Stimulated activated CD4-positive, alpha-beta T cell treated with anti-CD3 and anti-CD28 coated beads, Interleukin-1b, Interleukin-23, amount 100 ng/mL, for 4 hours (primary cell): ENCODE data around the gene NDUFS1.
"Not testable (repeated sequence)": the region's sequence is repeated elsewhere in the genome, so short reads cannot be mapped to it uniquely, and the experiment has no call there.

Experiments
- DNase-seq, 2 donors: peaks; one replicate each; pipeline ENCODE4 v3.0.0-alpha.2; 2020; ENCODE audit warnings: low read depth in 2 of 2

NDUFS1 gene

DNA sequence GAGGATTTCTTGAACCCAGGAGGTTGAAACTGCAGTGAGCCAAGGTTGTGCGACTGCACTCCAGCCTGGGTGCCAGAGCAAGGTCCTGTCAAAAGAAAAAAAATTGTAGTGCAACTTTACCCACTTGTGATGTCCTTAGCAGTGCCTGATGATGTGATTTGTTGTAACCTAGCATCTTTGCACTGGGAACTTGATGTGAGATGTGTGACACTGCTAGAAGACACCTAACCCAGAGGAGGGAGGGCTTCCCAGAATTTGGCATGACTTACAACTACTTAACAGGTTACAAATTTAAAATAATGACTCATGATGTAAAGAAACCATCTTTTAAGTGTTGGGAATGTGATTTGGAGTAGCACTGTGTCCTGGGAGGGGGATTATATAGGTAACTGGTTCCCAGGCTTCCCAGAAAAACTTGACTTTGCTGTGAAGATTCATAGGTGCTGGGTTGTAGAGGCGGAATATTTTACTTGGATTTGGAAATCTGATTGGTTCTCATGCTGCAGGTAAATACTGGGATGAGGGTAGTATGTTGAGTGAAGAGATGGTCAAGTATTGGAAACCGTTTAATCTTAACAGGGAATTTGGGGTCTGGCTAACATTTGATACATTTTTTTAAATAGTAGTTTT lies 4.1 kb upstream of the NDUFS1 start:
- no peak for DNase-seq

GRCh38 chr2:206162401-206162800 lies 3.2 kb upstream of the NDUFS1 start:
- DNase-seq, result not testable (repeated sequence)

DNA sequence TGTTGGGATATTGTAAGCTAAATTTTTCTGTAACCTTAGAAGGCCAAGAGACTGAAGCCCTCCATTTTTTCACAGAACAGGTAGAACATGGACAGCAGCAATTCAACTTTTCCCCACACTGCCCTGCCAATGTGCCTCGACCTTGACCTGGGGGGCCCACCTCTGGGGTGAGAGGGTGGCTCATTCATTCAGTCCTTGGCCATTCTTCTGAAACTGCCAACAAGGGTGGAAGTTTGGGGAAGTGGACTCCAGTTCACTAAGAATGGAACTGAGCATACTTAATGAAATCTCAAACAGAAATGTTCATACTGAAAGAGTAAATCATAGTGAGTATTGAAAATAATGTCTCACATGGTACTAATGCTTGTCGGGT lies 1.5 kb upstream of the NDUFS1 start:
- no peak for DNase-seq

GRCh38 chr2:206160125-206160806 lies 1.0 kb upstream of the NDUFS1 start:
- DNase-seq, result no peak

DNA sequence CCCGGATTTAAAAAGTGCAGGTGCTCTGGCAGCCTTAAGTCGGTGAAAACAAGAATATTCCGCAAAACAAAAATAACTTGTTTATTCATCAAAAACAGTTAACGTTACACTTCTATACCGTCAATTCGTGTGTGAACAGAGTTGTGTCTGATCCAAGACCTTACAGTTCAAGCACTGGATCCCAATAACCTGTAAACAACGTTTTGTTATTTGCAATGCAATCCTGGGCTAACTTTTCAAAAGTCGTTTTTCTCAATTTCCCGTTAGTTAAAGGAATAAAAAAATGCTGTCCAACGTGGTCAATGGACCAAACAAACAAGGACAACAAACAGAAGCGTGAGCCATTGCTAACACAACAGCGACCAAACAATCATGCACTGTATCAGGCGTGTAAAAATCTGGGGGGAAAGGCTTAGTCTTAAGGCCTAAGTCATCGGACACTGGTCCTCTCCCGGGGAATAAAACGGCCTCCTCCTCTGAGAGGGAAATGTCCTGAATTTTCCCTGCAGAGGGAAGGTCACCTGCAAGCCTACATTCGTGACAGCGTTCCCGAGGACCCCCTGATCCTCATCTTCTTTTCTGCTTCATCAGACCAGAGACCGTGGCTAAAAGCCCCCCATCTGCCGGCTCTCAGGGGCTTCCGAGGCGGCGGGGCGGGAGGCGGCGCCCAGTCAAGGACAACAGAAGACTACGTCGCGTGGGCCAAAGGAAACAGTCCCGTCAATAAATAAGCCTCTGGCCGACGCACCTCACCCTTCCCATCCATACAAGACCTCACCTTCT lies 490 bp downstream of the NDUFS1 start:
- no peak for DNase-seq

DNA sequence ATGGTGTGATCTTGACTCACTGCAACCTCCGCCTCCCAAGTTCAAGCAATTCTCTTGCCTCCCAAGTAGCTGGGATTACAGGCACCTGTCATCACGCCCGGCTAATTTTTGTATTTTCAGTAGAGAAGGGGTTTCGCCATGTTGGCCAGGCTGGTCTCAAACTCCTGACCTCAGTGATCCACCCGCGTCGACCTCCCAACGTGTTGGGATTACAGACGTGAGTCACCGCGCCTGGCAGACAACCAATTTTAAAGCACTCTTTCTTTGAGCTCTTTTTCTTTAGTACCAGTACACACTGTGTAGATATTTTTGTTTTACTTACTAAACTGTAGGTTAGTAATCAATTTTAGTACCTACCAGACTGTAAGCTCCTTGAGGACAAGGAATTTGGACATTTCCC lies 2.2 kb downstream of the NDUFS1 start:
- DNase-seq, result not testable (repeated sequence)

DNA sequence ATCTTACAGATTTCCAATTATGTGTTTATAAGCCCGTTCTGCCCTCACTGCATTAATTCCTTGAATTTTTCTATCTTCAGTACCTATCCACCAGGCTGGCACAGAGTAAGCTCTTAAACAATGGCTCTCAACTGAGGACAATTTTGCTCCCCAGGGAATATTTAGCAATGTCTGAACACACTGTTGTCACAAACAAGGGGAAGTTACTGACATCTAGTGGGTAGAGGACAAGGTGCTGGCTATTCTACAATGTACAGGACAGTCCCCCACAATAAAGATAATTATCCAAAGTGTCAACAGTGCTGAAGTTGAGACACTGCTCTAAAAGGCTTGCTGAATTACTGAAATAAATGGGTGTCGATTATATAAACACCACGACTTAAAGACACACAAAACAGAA lies 5.0 kb downstream of the NDUFS1 start:
- no peak for DNase-seq

- DNase-seq, result no peak
These were observed 8.6 kb downstream of the NDUFS1 start for GRCh38 chr2:206150631-206151030.

GRCh38 chr2:206150168-206150567 lies 9.1 kb downstream of the NDUFS1 start:
- no peak for DNase-seq

DNA sequence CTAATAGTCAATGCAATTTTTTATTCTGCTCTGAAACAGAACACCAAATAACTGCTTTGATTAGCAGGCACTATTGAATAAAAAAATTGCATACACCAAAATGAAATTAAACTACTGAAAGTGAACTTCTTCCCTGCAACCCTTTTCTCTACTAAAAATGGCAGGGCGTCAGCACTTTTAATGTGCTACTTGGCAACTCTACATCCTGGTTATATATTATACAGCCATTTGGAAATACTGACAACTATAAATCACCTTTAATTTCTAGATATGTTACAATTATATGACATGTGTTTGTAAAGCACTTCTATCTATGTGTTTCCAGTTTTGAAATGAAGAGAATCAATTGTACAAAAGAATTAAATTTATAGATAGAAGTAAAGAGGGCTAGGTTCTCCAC lies 9.9 kb downstream of the NDUFS1 start:
- DNase-seq, result no peak

- no peak for DNase-seq
These were observed 13.6 kb downstream of the NDUFS1 start for GRCh38 chr2:206145665-206146064.

- no peak for DNase-seq
These were observed 14.9 kb downstream of the NDUFS1 start for GRCh38 chr2:206144383-206144782.

DNA sequence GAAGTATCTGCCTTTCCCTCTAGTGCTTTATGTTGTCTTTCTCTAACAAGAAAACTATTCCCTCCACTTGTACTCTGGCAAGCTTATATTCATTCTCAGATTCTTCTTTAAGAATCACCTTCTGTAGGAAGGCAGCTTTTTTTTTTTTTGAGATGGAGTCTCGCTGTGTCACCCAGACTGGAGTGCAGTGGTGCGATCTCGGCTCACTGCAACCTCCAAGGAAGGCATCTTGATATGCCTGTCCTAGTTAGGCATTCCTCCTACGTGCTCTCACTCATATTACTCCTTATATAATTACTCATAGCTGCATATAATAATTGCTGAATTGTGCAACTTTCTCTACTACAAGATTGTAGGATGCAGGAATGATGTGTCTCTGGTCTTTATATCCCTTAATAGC lies 15.8 kb downstream of the NDUFS1 start:
- DNase-seq, result no peak

GRCh38 chr2:206127656-206128055 lies 31.6 kb downstream of the NDUFS1 start:
- no peak for DNase-seq

DNA sequence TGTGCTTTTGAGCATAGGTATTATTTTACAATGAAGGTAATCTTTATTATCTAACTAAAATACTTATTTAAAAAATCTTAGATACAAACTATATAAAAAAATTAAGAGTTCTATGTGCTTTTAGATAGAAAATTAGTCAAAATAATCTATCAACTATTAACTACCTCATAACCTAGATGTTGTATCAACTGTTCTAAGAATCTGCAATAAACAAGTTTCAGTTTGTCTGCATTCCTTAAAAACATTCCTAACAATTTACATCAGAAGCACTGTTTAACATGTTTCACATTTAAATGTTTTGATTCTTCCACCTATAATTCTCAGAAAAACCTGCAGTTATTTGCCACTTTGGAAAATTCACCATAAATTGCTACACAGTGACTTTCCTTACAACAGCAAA lies 33.3 kb downstream of the NDUFS1 start:
- DNase-seq, result no peak

DNA sequence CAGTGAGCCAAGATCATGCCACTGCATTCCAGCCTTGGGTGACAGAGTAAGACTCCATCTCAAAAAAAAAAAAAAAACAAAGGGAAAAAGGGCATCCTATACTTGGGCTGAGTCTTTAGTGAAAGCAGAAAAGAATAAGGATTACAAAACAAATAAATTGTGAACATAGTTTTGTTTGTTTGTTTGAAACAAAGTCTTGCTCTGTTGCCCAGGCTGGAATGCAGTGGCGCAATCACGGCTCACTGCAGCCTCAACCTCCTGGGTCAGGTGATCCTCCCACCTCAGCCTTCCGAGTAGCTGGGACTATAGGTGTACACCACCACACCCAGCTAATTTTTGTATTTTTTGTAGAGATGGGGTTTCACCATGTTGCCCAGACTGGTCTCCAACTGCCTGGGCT lies 36.7 kb downstream of the NDUFS1 start:
- not testable (repeated sequence) for DNase-seq

DNA sequence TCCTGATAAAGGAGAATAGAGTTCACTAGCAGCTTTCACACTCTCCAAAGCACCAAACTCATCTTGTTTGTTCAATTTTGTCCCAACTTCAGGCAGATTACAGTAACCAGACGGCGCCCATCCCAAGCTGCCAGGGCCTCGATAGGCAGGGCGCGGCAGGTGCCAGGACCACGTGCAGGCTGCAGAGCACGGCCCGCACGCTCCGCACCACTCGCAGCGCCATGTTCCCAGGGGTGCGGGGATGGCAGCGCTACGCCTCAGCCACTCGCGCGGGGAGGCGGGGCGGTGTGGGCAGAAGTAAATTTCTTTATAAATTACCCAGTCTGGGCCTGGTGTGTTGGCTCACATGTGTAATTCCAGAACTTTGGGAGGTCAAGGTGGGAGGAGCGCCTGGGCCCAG lies 43.0 kb downstream of the NDUFS1 start:
- DNase-seq, result no peak

DNA sequence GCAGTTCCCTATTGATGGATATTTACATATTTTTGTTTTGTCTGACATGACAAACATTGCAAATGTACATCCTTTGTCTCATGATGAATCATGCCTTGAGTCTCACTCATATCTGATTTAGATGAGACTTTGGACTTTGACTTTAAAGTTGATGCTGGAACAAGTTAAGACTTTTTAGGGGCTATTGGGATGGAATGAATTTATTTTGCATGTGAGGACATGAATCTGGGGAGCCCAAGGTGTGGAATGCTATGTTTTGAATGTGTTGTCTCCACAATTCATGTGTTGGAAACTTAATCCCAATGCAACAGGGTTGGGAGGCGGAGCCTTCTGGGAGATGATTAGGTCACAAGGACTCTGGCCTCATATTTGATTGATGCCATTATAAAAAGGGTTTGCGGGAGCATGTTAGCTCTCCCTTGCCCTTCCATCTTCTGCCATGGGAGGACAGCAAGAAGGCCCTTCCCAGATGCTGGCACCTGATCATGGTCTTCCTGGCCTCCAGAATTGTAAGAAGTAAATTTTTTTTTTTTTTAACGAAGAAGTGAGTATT lies 44.1 kb downstream of the NDUFS1 start:
- DNase-seq, result no peak

DNA sequence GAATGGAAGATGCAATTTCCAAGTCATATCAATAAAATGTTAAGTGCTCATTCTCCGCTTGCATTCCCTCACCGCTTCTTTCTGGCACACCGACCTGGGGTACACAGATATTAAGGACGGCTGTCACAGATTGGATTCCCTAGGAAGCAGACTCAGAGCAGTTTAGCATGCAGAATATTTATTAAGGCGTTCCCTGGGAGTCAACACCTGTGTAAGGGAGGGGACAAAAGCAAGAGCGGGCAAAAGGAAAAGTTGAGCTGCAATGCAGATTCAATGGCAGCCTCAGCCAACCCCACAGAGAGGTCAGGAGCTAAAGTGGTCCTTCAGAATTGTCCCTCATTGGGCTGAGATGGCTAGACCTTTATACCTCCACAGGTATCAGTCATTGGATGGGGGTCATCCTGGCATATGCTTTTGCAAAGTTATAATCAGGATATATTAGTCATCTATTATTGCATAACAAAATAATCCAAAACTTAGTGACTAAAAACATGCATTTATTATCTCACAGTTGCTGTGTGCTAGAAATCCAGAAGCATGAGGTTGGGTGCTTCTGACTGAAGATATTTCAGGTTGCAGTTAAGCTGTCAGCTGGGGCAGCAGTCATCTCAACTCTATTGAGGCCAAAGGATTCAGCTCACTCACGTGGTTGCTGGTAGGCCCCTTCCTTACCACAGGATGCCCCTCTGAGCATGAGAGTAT lies 46.2 kb downstream of the NDUFS1 start:
- DNase-seq, result no peak

GRCh38 chr2:206112108-206112507 lies 47.1 kb downstream of the NDUFS1 start:
- DNase-seq, result no peak

GRCh38 chr2:206108713-206109112 lies 50.5 kb downstream of the NDUFS1 start:
- no peak for DNase-seq

GRCh38 chr2:206105541-206105940 lies 53.7 kb downstream of the NDUFS1 start:
- no peak for DNase-seq
